NOMO-1 (cell line): ENCODE measurements around the gene OLFM1.

Source experiments
- DNase-seq, 2 experiments: peaks; one replicate each; lab custom pipeline; 2025; ENCODE audit not compliant: unreplicated experiment in 2 of 2; lab: John Stamatoyannopoulos, UW

Gene OLFM1

GRCh38 chr9:135129137-135129695 lies 41.7 kb downstream of the OLFM1 start:
- DNase-seq = no peak

GRCh38 chr9:135130207-135130976 lies 42.9 kb downstream of the OLFM1 start:
- DNase-seq = no peak

GRCh38 chr9:135131488-135131887 lies 44.0 kb downstream of the OLFM1 start:
- DNase-seq = no peak

- no peak for DNase-seq
These were observed 44.5 kb downstream of the OLFM1 start for GRCh38 chr9:135132008-135132407.

DNA sequence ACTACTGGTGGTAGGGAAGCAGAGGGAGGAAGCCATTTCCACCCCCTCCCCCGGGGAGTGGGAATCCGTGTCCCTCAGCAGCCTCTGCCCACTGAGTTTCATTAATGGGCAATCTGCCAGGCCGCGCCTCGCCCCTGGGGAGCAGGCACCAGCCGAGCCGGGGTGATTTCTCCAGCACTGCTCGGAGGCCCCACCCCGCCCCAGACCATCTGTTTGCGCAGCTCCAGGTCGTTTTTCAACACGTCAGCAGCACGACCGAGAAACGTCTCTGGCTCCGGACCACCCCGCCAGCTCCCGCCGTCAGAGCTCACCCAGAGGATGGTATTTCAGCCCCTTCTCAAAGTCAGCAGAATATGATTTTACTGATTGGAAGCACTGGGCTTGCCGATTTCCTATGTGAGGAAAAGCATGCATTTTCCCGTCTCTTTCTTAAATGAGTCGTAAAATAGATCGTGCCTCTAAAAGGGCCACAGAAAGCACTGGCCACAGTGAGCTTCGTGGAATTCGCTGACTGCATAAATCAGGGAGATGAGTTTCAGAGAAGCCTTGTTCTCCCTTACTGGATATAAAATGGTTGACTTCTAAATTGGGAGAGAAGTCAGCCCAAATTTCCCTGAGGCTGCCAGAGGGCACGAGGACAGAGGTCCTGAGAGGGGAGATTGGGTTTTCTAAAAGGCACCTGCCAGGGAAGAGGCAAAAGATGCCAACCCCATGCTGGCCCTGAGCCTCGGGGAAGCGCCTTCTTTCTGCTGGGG lies 47.0 kb downstream of the OLFM1 start:
- no peak for DNase-seq

DNA sequence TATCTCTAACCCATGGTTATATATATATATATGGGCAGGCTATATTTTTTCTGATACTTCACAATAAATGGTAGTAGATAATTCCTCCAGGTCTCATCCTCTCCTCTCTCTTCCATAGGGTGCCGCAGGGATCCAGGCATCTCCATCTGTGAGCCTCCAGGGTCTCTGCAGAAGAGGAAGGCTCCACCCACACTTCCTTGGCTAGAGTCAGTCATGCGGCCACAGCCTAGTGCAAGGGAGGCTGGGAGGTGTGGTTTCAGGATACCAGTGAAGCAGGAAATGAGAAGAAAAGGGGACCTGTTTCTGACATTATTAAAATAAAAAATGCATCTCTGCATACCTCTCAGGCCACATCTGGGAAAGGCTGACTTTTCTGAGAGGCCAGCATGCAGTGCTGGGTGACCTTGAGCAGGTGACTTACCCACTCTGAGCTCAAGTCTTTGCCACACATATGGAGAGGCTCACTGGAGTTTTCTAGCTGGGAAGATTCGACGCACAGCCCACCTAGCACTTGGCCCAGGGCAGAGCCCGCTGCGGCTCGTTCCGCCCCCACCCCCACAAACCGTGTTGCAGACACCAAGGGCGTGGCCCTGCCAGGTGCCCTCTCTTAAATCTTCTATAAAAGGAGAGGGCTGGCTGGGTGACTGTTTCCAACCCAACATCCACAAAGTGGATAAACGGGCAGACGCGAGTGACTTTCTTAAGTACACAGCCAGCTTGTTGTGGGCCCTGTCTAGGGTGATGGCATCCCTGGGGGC lies 47.9 kb downstream of the OLFM1 start:
- DNase-seq = no peak

DNA sequence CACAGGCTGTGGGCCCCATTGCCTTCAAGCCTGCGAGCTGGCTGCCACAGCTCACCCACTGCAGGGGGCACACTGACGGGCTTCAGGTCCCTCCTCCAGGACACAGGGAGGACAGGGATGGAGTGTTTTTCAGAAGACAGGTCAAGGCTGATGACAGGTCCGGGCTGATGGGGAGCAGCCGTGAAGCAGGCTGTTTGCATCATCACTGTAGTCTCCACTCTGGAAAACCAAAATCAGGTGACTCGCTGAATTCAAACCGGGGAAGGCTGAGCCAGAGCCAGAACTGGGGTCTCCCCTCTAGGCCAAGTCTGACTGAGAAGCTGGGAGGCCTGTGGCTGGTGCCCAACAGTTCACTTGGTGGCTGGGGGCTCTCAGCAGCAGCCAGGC lies 48.5 kb downstream of the OLFM1 start:
- no peak for DNase-seq

- DNase-seq = no peak
These were observed 49.0 kb downstream of the OLFM1 start for GRCh38 chr9:135136481-135136880.

- DNase-seq = no peak
These were observed 49.7 kb downstream of the OLFM1 start for GRCh38 chr9:135136991-135137832.

DNA sequence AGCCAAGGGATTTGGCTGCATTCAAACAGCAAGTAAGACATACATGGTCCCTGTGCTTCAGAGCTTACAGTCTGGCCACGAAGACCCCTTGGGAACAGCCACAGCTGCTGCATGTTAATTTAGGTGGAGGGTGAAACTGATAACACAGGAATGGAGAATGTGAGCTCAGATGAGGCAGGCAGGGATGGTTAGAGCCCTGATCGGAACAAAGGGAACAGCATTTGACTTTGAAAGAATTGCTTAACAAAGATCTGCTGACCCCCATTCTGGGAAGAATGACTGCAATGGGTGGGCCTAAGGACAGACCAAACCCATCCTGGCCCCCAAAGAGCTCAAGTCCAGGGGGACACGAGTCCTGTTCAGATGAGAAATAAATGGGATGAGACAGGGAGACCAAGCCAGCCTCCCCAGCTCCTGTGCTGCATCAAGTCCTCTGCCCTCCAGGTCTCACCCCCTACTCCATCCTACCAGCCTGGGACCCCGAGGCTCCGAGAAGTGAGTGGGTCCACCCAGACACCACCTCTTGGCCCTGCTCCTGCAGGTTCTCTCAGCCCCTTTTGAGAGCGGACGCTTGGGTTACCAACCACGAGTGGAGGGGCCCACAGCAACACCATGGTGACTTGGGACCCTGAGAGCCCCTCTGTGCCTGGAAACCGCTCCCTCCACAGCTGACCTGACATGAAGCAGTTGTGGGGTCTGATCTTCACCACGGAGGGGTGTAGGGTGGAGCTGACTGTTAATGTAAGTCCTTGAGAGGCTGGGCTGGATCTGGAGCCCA lies 50.8 kb downstream of the OLFM1 start:
- DNase-seq = no peak

DNA sequence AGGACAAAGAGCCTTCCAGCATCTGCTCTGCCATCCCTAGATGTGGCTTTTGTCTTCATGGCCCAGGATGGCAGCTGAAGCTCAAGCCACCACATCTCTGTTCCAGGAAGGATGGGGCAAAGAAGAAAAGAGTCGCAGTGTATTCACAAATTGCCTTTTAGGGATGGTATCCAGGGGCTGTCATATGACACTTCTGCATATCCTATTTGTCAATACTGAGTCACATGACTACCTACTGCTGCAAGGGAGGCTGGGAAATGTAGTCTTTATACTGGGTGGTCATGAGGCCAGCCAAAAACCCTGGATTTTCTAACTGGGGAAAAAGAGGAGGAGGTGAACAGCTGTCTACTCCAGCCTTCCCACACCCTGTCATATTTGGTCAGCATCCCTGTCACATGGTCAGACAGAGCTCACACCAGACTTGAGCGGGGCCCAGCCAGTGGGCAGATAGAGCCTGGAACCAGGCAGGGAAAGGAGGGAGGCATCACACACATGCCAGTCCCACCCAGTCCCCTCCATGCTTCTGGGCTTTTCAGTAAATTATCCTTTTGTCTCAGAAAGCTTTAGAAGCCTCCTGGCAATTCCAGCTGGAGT lies 52.0 kb downstream of the OLFM1 start:
- DNase-seq = no peak

GRCh38 chr9:135141183-135141774 lies 53.8 kb downstream of the OLFM1 start:
- DNase-seq = no peak

DNA sequence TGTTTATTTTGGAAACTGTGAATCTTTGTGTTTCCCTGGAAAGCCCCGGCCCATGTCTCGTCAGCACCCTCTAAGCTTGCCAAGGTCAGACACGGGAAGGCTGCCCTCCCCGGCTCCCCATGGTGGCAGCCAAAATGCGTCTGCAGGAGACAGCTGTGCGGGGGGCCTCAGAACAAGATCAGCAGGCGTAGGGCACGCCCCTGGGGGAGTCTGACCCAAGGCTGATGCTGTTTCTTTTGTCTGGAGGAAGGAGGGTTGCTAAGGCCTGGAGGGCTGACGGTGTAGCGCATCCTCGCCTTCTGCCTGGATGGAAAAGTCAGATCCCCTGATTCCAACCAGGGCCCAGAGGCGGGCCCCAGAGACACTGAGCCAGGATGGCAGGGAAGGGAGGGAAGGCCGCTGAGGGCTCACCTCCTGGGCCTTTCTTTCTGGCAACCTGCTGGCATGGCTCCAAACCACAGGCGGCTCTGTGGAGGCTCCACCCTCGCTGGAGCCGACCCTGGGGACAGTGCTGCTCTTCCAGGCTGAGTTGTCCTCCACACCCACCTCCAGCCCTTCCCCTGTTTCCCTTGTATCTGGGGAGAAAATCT lies 57.2 kb downstream of the OLFM1 start:
- no peak for DNase-seq

GRCh38 chr9:135145312-135145711 lies 57.8 kb downstream of the OLFM1 start:
- DNase-seq = no peak

DNA sequence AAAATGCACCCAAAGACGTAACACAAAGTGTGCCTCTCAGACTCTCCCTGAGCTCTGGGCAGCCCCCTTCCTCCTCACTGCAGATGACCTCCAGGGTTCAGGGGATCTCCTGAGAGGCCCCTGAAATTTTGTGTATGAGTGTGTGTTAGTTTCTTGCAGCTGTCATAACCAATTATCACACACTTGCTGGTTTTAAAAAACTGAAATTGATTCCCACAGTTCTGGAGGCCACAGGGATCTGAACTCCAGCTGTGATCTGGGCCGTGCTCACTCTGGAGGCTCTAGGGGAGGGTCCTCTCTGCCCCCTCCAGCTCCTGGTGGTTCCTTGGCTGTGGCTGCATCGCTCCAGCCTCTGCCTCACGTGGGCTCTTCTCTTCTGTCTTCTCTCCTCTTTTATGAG lies 58.8 kb downstream of the OLFM1 start:
- no peak for DNase-seq

GRCh38 chr9:135146766-135147473 lies 59.5 kb downstream of the OLFM1 start:
- no peak for DNase-seq

DNA sequence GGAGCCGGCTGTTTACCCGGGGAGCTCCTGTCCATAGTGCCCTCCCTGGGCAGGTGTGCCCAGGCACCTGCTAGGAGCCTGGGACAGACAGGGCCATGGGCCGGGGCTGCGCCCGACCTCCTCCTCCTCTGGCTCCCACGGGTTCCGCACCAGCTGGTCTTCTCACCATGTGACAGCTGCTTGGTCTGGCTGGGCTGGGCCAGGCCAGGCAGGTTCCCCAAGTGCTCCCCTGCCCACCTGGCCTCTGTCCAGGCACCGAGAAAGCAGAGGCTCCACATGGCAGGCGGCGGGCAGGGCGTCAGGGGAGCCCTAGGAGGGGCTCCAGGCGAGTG lies 60.0 kb downstream of the OLFM1 start:
- no peak for DNase-seq

GRCh38 chr9:135147938-135148337 lies 60.5 kb downstream of the OLFM1 start:
- no peak for DNase-seq
